HUES6 (cell line): Measurements from ENCODE around the gene ZNF329.
A peak's percentile ranks its signal among the peaks of the same experiment; 100 is the strongest.

Experiments
- H3K27ac ChIP-seq: 2 replicates; pipeline ENCODE4 v1.7.0; 2013; ENCODE audit warnings: low read depth, mild to moderate bottlenecking, low read length, inconsistent platforms
- H3K27me3 ChIP-seq: 2 replicates; pipeline ENCODE4 v1.6.1; 2013; ENCODE audit warnings: low read length; ENCODE audit not compliant: control insufficient read depth, insufficient read depth
- H3K36me3 ChIP-seq: 2 replicates; pipeline ENCODE4 v1.6.1; 2013; ENCODE audit warnings: low read length; ENCODE audit not compliant: control insufficient read depth, insufficient read depth
- H3K4me1 ChIP-seq: 2 replicates; pipeline ENCODE4 v1.6.1; 2013; ENCODE audit warnings: low read length; ENCODE audit not compliant: control insufficient read depth, insufficient read depth
- H3K4me3 ChIP-seq: 2 replicates; pipeline ENCODE4 v1.5.1; 2013; ENCODE audit warnings: low read depth, low read length
- H3K9ac ChIP-seq: one replicate; pipeline ENCODE4 v1.6.1; 2013; ENCODE audit warnings: mild to moderate bottlenecking, low read length
- H3K9me3 ChIP-seq: 2 replicates; pipeline ENCODE4 v1.6.1; 2013; ENCODE audit warnings: low read depth, low read length; ENCODE audit not compliant: control insufficient read depth, insufficient read depth

The ZNF329 gene

DNA sequence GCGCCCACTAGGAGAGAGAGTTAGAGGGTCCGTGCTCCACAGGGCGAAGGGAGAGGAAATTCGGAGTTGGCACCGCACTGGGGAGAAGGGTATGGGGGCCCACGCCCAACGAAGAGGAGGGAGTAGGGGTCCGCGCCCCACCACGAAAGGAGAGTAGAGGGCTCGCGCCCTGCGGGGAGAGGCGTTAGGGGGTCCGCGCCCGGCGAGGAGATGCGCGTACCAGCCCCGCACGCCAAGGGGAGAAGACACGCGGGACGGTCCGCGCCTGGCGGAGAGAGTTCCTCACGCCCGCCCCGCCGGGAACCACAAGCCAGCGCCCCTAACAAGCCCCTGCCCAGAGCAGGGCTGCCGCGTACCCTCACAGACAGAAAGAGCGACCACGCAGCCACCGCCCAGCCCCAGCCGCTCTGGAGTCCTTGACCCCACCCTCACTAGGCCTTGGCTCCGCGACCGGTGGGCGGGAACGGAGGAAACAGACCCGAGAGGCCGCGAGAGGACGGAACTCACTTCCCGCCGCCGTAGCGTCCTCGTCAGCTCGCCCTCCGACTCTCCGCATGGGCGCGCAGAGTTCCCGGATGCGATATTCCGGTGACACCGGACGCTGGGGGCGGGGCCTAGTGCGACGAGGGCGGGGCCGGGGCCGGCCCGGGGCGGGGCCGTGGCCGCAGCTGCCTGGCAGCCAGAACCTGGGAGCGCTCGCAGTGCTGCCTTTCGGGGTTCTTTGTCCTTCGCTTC, 32.6 kb downstream of the ZNF329 start:
- peaks cover 83% of the 10 kb centered on the region for H3K9me3 ChIP-seq
- no peaks in the 10 kb centered on the region for H3K36me3 ChIP-seq
- no peaks in the 10 kb centered on the region for H3K27me3 ChIP-seq
- no peak overlapping the region for H3K9ac ChIP-seq
- no peak overlapping the region for H3K27ac ChIP-seq
- no peaks in the 10 kb centered on the region for H3K4me1 ChIP-seq
- no peak overlapping the region for H3K4me3 ChIP-seq

GRCh38 chr19:58108546-58108817, 42.1 kb downstream of the ZNF329 start:
- no peaks in the 10 kb centered on the region for H3K4me1 ChIP-seq
- no peak overlapping the region; the same call in 1 of the 2 replicates for H3K4me3 ChIP-seq
- no peaks in the 10 kb centered on the region for H3K36me3 ChIP-seq
- no peak overlapping the region for H3K27ac ChIP-seq
- H3K27me3 ChIP-seq, result no peaks in the 10 kb centered on the region
- no peak overlapping the region for H3K9ac ChIP-seq
- H3K9me3 ChIP-seq, result peaks cover 75% of the 10 kb centered on the region

DNA sequence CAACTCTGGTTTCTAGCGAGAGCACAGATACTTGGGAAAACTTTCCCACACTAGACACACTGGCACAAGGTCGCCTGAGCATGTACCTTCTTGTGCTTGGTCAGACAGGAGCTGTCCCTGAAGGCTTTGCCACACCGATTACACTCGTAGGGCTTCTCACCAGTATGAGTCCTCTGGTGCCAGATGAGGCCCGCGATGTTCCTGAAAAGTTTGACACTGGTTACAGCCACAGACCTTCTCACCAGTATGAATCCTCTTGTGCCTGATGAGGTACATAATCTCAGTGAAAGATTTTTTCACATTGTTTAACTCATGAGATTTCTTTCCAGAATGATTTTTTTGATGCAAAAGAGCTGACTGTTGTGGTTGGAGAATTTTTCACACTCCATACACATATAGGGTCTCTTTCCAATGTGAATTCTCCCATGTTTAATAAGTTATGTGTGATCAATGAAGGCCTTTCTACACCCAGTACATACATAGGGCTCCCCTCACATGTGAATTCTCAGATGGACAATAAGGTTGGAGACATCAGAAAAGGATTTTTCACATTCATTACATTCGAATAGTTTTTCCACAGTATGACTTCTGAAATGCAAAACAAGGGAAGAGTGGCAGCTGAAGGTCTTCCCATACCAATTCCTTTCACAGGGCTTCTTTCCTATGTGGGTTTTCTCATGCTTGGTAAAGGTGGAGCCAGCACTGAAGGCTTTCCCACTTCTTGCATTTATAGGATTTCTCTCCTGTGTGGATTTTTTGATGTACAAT, 42.6 kb downstream of the ZNF329 start:
- H3K4me3 ChIP-seq, result no peak overlapping the region
- H3K27ac ChIP-seq, result no peak overlapping the region
- no peaks in the 10 kb centered on the region for H3K4me1 ChIP-seq
- peaks cover 76% of the 10 kb centered on the region for H3K9me3 ChIP-seq
- no peak overlapping the region for H3K9ac ChIP-seq
- H3K36me3 ChIP-seq, result no peaks in the 10 kb centered on the region
- H3K27me3 ChIP-seq, result no peaks in the 10 kb centered on the region

GRCh38 chr19:58098682-58098998, 51.9 kb downstream of the ZNF329 start:
- peak overlapping the region; percentile 80 for H3K9ac ChIP-seq
- H3K9me3 ChIP-seq, result peaks cover 62% of the 10 kb centered on the region
- H3K4me1 ChIP-seq, result peaks cover 4% of the 10 kb centered on the region; the same call in 1 of the 2 replicates
- H3K27ac ChIP-seq, result peak overlapping the region; percentile 90
- no peaks in the 10 kb centered on the region for H3K36me3 ChIP-seq
- H3K4me3 ChIP-seq, result peak overlapping the region; percentile 60
- H3K27me3 ChIP-seq, result no peaks in the 10 kb centered on the region

DNA sequence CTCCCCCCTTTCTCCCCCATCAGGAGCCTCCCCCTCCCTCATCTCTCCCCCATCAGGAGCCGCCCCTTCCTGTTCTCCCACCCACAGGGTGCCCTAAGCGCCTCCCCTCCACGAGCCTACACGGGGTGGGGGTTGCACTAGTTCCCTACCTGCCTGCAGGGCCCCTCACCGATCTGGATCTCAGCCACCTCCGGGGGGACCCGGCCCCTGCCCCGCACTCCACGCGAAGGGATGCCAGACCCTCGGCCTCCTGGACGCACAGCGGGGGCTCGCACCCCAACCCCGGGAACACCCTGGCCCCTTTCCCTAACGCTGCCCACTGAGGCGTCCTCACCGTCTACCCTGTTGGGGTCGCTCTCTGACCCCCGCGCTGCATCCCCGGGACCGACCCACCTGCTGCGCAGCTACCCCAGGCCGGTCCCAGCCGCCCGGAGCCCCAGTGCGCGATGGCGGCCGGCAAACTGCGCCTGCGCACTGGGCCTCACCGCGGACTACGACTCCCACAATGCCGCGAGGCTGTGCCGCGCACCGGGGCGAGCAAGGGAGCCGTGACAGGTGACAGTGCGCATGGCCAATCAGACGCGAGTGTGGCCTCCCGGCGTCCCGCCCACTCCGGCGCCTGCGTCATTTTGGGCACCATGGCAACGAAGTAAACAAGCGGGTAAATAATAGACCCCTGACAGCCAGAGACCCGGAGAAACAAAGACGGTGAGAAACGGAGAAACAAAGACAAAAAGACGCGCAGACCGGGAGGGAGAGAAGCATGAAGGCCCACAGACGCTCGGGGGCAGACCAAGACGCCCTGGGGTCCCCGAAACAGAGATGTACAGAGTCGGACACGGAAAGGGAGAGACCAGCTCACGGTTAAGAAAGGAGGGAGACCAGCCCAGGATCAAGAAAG, 52.6 kb downstream of the ZNF329 start, which contains the start of gene ZSCAN18:
TSS of gene ZSCAN18 (minus strand) at position 451 of the 901 bp plus-strand sequence. CDS start 7,964 bp downstream, outside the sequence.
- Histone ChIP-seq H3K9ac (peak within 1 kb of the TSS; percentile 92), H3K4me3 (peak within 1 kb of the TSS; percentile 92), H3K27me3 (no peaks in the 10 kb centered on the region), H3K9me3 (peaks cover 62% of the 10 kb centered on the region), H3K4me1 (peaks cover 4% of the 10 kb centered on the region; the same call in 1 of the 2 replicates), H3K27ac (peak within 1 kb of the TSS; percentile 90), H3K36me3 (no peaks in the 10 kb centered on the region)

- H3K4me3 ChIP-seq, result peak overlapping the region; percentile 92
- no peak overlapping the region for H3K9ac ChIP-seq
- peaks cover 4% of the 10 kb centered on the region; the same call in 1 of the 2 replicates for H3K4me1 ChIP-seq
- H3K27me3 ChIP-seq, result no peaks in the 10 kb centered on the region
- peaks cover 57% of the 10 kb centered on the region for H3K9me3 ChIP-seq
- no peaks in the 10 kb centered on the region for H3K36me3 ChIP-seq
- no peak overlapping the region for H3K27ac ChIP-seq
Observed at GRCh38 chr19:58097349-58097748, 53.2 kb downstream of the ZNF329 start.

DNA sequence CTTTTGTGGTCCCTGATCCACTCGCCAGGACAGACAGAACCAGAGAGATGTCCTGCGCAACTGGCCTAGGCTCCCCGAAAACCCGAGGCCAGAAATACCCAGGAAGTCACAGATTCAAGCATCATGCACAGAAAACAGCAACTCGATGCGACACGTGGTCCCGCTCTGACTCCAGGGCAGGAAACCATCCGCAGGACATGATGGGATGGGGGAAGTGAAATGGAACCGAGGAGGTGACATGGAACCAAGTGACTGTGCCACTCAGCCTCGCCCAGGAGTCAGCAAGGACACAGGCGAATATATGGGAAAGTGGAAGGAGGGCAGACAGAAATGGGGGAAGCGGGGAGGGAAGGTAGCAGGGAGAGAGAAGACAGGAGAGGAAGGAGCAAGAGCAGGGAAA, 53.7 kb downstream of the ZNF329 start:
- no peaks in the 10 kb centered on the region for H3K36me3 ChIP-seq
- no peak overlapping the region for H3K27ac ChIP-seq
- H3K4me3 ChIP-seq, result peak overlapping the region; percentile 92
- peaks cover 53% of the 10 kb centered on the region for H3K9me3 ChIP-seq
- peaks cover 4% of the 10 kb centered on the region; the same call in 1 of the 2 replicates for H3K4me1 ChIP-seq
- no peak overlapping the region for H3K9ac ChIP-seq
- no peaks in the 10 kb centered on the region for H3K27me3 ChIP-seq

DNA sequence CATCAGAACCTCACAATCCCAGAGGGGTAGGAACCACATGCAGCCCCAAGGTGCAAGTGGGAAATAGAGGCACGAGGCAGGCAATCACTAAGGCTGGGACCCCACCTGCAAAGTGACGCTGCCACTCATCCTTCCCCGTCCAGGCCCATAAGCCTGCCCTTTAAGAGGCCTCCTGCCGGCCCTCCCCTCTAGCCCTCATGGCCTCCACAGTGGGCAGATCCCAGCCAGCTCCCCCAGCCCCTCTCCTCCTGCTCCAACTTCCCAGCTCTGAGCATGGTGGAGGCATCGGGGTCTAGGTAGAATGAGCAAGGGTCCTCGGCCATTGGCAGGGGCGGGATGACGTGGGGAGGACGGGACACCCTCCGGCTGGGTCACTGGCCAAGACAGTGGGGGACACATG, 55.3 kb downstream of the ZNF329 start:
- Histone ChIP-seq H3K4me1 (peaks cover 4% of the 10 kb centered on the region; the same call in 1 of the 2 replicates), H3K9me3 (peaks cover 47% of the 10 kb centered on the region), H3K36me3 (peaks cover under 1% of the 10 kb centered on the region; the same call in 1 of the 2 replicates), H3K9ac (no peak overlapping the region), H3K27ac (no peak overlapping the region), H3K4me3 (no peak overlapping the region), H3K27me3 (no peaks in the 10 kb centered on the region)

- no peaks in the 10 kb centered on the region for H3K4me1 ChIP-seq
- no peak overlapping the region for H3K9ac ChIP-seq
- H3K36me3 ChIP-seq, result peaks cover 15% of the 10 kb centered on the region
- peaks cover 46% of the 10 kb centered on the region for H3K9me3 ChIP-seq
- H3K4me3 ChIP-seq, result no peak overlapping the region
- no peak overlapping the region for H3K27ac ChIP-seq
- H3K27me3 ChIP-seq, result no peaks in the 10 kb centered on the region
Observed at GRCh38 chr19:58093071-58093470, 57.5 kb downstream of the ZNF329 start.

DNA sequence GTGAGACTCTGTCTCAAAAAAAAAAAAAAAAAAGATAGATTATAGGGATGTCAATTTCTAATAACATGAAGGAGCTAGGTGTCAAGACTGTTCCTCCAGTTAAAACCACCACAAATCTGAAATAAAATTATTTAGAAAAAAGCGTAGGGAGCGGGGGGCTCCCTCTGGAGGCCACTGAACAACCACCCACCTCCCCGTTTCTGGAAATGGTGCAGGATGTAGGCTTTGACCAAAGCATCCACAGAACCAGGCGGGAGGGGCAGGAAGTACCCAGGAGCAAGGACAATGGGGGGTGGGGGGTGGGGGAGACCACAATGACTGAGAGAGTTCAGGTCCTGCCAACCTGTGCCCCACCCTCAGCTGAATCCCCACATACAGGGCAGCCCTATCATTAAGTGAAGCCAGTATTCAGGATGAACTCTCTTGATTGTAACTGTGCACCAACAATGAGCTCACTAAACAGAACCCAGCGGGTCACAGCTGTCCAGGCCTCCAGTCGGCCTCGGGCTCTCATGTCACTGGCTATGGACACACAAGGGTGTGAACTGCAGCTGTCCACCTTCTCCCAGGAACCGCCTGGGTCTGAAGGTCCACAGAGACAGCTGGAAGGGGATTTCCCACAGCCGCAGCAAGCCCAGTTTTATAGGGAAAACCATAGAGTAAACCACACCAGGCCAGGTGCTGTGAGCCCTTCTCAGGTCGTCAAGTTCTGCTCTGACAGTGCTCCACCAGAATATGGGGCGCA, 59.2 kb downstream of the ZNF329 start:
- Histone ChIP-seq H3K9me3 (peaks cover 46% of the 10 kb centered on the region), H3K27ac (no peak overlapping the region), H3K36me3 (peaks cover 28% of the 10 kb centered on the region), H3K4me1 (no peaks in the 10 kb centered on the region), H3K4me3 (no peak overlapping the region), H3K9ac (no peak overlapping the region), H3K27me3 (no peaks in the 10 kb centered on the region)
